ENCODE data around the gene TPBGL. TPM values are rescaled to one million over a fixed set of nuclear protein-coding genes. Genes with fewer than 3 reads are reported as not detected.

TPBGL gene
- total RNA-seq, 1 donor = not detected

GRCh38 chr11:75244052-75244814, 3.7 kb downstream of the TPBGL start:
- no peak overlapping the region for H3K4me3 ChIP-seq (ENCODE audit: low read depth, low read length)
- no peak for DNase-seq (ENCODE audit: low read depth)

GRCh38 chr11:75245356-75246005, 4.9 kb downstream of the TPBGL start:
- no peak for TF ChIP-seq CTCF (IDR thresholded peaks at IDR 0.05; ENCODE audit: insufficient read depth, low read length)
- H3K4me3 ChIP-seq (ENCODE audit: low read depth, low read length) = no peak overlapping the region
- no peak for DNase-seq (ENCODE audit: low read depth)

More at GRCh38 chr11:75244052-75244814, 3.7 kb downstream of the TPBGL start:
- no peak for TF ChIP-seq CTCF (IDR thresholded peaks at IDR 0.05; ENCODE audit: insufficient read depth, low read length)

- no peak for DNase-seq (ENCODE audit: low read depth)
- no peak overlapping the region for H3K4me3 ChIP-seq (ENCODE audit: low read depth, low read length)
- TF ChIP-seq CTCF (IDR thresholded peaks at IDR 0.05; ENCODE audit: insufficient read depth, low read length) = no peak
Measured at GRCh38 chr11:75246006-75246670, 5.6 kb downstream of the TPBGL start.

GRCh38 chr11:75246671-75247350, 6.2 kb downstream of the TPBGL start:
- no peak for TF ChIP-seq CTCF (IDR thresholded peaks at IDR 0.05; ENCODE audit: insufficient read depth, low read length)
- H3K4me3 ChIP-seq (ENCODE audit: low read depth, low read length) = no peak overlapping the region
- DNase-seq (ENCODE audit: low read depth) = no peak

GRCh38 chr11:75248924-75249256, 8.3 kb downstream of the TPBGL start:
- DNase-seq (ENCODE audit: low read depth) = no peak
- no peak for TF ChIP-seq CTCF (IDR thresholded peaks at IDR 0.05; ENCODE audit: insufficient read depth, low read length)
- no peak overlapping the region for H3K4me3 ChIP-seq (ENCODE audit: low read depth, low read length)

- no peak for TF ChIP-seq CTCF (IDR thresholded peaks at IDR 0.05; ENCODE audit: insufficient read depth, low read length)
- DNase-seq (ENCODE audit: low read depth) = no peak
- H3K4me3 ChIP-seq (ENCODE audit: low read depth, low read length) = no peak overlapping the region
Measured at GRCh38 chr11:75249704-75250103, 9.1 kb downstream of the TPBGL start.

Data from fibroblast of the aortic adventitia (primary cell).